ENCODE data around the gene MSMP.

GRCh38 chr9:35793461-35793860 lies 39.4 kb upstream of the MSMP start:
- TF ChIP-seq CTCF (IDR thresholded peaks at IDR 0.05): no peak
- TF ChIP-seq EZH2 (IDR thresholded peaks at IDR 0.05; ENCODE audit: borderline replicate concordance, insufficient read depth, low read depth, low read length, poor library complexity, severe bottlenecking): no peak
